AG10803 (cell line): ENCODE data around the gene ASL.
"Not testable (repeated sequence)": the region's sequence is repeated elsewhere in the genome, so short reads cannot be mapped to it uniquely, and the experiment has no call there.

Experiments
- DNase-seq: peaks from one replicate; pipeline ENCODE4 v3.0.0; 2010; ENCODE audit warnings: low read depth
- H3K4me3 ChIP-seq: 2 replicates; pipeline ENCODE4 v1.5.1; 2011; ENCODE audit warnings: mild to moderate bottlenecking, low read length, control low read depth
- TF ChIP-seq, protein P1 (sequence below): conservative IDR thresholded peaks from 2 replicates; pipeline ENCODE4 v1.5.1; 2011; ENCODE audit warnings: mild to moderate bottlenecking, low read length, control low read depth, inconsistent platforms

The ASL gene

DNA sequence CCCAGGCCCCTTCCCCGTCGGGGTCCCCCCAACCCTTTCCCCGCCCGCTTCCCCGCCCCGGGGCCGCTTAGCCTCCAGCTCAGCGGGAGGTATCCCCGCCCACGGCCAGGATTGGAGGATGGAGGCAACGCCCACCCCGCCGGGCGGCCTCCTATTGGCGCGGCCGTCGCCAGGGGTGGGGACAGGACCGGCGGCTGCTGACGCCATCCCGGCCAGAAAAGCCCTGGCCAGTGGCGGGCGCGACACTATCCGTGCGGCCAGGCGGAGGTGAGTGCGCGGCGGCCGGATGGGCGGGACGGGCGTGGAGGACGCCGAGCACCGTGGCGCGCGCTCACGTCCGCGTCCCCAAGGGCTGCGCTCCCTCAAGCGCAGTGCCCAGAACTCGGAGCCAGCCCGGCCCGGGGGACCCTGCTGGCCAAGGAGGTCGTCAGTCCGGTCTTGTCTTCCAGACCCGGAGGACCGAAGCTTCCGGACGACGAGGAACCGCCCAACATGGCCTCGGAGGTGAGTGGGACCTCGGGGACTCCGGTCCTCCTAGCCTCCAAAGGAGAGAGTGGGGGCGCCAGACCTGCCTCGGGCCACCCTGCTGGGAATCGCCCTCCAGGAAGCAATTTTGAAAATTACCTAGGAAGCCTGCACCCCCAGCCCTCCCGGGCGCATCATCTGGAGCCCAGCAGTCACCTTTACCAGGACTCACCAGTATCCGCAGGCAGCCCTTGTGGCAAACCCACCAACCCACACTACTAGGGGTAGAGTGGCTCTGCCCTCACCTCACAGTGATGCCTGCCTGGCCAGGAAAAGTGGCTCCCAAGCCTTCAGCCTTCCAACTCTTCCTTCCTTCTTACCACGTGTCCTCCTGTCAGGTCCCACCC is at the start of gene ASL:
TSS of gene ASL (plus strand) at position 230 of the 872 bp plus-strand sequence. CDS start at position 493, 263 bp downstream.
- peak; percentile 86 for DNase-seq
- TF ChIP-seq, protein P1, sequence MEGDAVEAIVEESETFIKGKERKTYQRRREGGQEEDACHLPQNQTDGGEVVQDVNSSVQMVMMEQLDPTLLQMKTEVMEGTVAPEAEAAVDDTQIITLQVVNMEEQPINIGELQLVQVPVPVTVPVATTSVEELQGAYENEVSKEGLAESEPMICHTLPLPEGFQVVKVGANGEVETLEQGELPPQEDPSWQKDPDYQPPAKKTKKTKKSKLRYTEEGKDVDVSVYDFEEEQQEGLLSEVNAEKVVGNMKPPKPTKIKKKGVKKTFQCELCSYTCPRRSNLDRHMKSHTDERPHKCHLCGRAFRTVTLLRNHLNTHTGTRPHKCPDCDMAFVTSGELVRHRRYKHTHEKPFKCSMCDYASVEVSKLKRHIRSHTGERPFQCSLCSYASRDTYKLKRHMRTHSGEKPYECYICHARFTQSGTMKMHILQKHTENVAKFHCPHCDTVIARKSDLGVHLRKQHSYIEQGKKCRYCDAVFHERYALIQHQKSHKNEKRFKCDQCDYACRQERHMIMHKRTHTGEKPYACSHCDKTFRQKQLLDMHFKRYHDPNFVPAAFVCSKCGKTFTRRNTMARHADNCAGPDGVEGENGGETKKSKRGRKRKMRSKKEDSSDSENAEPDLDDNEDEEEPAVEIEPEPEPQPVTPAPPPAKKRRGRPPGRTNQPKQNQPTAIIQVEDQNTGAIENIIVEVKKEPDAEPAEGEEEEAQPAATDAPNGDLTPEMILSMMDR: no peak
- H3K4me3 ChIP-seq: peak within 1 kb of the TSS; percentile 88

DNA sequence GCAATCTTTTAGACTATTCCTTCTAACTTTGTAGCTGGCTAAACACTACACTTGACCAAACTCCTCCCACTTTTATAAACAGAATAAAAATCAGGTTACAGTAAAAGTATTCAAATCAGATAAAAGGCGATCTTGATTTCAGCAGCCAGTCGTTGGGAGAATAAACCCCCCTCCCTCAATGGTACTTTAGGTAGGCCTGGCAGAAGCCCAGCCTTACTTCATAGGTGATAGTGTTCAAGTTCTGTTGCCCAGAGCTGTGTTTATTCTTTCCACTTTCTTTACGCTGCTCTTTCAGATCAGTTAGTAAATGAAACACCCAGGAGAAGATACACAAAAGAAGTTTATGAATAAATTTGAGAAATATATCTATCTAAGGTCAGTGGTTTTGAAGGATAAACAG is 47.3 kb upstream of the ASL start:
- not testable (repeated sequence) for H3K4me3 ChIP-seq

DNA sequence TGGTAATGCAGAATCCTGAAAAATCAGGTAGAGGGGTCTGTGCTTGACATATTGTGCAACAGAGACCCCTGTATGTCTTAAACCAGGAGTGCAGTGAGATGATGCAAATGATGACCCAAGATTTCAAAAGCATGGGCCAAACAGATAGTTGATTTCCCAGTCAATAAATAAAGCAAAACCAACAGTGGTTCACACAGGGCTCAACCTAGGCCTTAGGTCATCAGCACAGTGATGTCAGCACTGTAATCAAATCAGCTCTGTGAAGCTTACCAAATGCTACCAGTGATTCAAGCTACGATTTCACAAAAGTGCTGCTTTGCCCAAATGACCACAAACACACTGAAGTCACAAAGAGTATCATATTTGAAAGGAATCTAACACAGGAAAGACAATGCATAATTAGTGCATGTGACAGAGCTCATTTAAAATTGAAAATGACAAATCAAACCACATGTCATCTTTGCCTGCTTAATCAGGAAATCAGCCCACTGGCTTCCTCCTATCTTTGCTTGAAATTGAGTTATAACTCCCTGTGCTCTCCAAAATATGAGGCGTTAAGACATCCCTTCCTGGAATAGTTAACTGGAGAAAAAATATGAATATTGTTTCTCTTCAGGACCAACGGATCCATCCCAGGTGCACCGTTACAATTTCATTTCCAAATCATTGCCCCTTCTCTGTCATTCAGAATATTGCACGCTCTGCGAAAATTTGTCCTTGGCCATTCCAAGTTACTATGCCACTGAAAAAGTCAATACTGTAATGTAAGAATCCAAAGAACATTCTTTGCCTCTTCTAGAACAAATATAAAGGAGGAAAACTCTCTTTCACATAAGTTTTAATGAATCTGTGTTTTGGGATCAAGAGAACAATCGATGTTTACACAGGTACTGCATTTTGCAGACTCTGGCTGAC is 41.9 kb upstream of the ASL start:
- peak; percentile 53 for DNase-seq
- H3K4me3 ChIP-seq: no peak overlapping the region
- TF ChIP-seq, protein P1: no peak

More for the DNA sequence above, 47.3 kb upstream of the ASL start:
- not testable (repeated sequence) for DNase-seq

DNA sequence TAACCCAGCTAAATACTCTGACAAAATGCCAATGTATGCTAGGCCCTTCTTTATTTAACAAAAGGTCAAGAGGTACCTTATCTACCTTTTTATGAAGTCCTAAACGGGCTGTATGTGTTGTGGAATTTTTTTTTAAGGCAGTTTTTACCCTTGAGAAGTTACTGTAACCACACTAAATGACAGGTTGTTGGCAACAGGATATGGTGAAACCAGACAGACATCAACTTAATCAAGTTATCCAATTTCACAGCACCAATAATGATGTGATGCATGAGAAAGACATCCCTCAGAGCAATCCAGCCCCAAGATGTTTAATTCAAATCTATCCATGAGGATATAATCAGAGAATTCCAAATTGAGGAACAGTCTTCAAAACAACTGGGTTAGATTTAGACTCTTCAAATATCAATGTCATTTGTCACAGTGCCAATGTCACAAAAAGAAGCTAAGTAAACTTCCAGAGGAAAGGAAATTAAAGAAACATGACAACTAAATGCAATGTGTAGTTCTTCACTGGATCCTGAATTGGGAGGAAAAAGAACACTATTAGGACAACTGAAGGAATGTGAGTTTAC is 41.1 kb upstream of the ASL start:
- peak; percentile 43 for DNase-seq
- not testable (repeated sequence) for H3K4me3 ChIP-seq

DNA sequence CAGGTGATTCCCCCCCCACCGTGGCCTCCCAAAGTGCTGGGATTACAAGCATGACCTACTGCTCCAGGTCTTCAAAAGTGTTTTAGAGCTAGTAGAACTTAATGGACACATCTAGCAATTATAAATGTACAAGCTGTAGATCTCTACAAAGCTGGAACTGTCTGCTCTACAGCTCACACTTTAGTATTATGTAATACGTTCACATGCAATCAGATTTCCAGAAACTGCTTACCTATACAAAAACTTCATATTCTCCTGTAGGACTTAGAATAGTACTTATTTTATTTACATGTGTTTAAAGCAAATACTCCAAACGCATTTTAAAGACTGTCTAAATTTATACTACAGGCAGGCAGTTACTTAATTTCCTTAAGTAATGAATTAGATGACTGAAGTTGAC is 39.2 kb upstream of the ASL start:
- no peak for DNase-seq
- no peak overlapping the region for H3K4me3 ChIP-seq
- TF ChIP-seq, protein P1: no peak

DNA sequence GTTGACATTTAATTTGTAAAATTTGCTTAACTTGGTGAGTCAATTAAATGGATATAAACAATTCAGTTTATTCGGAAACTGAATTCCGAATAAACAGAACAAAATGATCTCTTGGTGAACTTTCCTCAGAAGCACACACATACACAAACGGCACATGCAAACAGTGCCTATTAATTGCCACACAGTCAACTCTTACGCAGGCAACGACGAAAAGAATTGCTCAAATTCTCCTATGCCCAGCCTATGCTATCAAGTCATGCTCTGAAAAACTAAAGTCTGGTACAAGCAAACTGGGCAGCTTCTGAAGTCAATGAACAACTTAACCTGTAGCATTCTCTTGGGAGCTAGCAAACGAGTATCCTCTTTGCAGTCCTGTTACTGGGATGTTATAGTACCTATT is 38.8 kb upstream of the ASL start:
- no peak overlapping the region for H3K4me3 ChIP-seq
- no peak for DNase-seq
- TF ChIP-seq, protein P1: no peak

DNA sequence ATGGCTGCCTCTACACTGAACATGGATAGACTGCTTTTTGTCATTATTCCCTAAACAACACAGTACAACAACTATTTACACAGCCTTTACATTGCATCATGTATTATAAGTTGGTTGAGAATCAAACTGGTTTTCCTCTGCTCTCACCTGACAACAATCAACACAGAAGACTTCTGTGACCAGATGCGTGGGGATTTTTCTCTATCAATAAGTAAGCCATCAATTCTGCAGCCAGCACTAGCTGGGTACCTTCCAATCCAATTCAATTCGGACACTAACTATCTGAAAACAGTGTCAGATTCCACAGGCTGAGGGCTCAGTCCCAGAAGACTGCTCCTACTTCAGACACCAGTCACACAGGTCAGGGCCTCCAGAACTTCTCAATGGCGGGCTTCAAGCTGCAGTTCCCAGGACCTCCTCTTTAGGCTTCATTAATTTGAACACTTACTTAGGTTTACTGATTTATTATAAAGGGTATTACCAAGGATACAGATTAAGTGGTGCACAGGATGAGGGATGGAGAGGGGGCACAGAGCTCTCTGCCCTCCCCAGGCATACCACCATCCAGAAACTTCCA is 36.4 kb upstream of the ASL start:
- no peak overlapping the region for H3K4me3 ChIP-seq
- TF ChIP-seq, protein P1: no peak
- DNase-seq: no peak
